HG02642 (cell line): ENCODE measurements around the gene LIN9.
"Not testable (repeated sequence)": the region's sequence is repeated elsewhere in the genome, so short reads cannot be mapped to it uniquely, and the experiment has no call there.

ENCODE experiments used
- ATAC-seq: cut with Tn5 transposase; IDR thresholded peaks from one replicate; pipeline ENCODE4 v1.9.1; 2021; ENCODE audit warnings: mild to moderate bottlenecking; ENCODE audit not compliant: unreplicated experiment, poor library complexity

Gene LIN9, protein sequence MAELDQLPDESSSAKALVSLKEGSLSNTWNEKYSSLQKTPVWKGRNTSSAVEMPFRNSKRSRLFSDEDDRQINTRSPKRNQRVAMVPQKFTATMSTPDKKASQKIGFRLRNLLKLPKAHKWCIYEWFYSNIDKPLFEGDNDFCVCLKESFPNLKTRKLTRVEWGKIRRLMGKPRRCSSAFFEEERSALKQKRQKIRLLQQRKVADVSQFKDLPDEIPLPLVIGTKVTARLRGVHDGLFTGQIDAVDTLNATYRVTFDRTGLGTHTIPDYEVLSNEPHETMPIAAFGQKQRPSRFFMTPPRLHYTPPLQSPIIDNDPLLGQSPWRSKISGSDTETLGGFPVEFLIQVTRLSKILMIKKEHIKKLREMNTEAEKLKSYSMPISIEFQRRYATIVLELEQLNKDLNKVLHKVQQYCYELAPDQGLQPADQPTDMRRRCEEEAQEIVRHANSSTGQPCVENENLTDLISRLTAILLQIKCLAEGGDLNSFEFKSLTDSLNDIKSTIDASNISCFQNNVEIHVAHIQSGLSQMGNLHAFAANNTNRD

DNA sequence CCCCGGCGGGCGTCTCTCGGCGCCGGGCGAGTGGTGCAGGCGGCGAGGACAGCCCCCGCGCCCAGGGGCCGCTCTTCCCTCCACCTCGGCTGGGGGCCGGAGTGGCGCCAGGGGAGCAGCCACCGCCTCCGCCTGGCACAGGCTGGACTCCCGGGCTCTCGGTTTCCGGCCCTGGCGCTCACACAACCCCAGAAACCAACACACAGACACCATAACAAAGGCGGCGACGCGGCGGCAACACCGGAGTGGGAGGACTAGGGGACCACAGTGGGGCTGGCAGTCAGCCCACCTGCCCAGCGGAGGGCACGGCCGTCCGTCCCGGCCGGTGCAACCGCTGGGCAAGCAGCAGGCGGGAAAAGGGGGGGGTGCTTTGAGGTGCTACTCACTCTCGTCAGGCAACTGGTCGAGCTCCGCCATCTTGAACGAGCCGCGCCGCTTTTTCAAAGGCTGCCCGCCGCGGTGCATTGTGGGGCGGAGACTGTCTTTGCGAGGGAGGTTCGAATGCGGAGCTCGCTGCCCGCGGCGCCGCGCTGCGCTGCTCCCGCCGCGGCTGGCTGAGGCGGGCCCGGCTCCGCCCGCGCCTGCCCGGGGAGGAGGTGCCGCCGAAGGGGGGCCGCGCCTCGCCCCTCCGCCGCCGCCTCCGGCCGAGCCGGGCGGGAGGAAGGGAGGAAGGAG lies at the start of gene LIN9:
Gene LIN9 (minus strand): TSS at position 442 of the 675 bp plus-strand sequence. CDS start 25 bp downstream, at position 417.
- peak; percentile 83 for ATAC-seq

DNA sequence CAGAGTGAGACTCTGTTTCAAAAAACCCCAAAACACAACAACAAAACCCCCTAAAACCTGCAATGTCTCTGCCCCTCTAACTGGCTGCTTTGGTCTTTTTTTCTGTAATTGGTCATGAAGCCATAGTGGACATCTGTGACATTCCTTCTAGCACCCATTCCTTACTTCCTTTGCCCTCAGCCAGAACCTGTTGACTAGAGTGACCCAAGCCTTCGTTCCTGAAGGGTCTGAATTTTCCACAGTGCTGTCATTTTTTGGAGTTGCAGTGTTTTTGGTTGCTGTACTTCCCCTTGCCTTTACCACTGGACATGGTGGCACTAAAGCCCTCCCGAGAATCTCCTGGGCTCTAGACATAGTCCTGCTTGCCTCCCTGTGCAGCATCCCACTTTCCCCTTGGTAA lies 48.5 kb upstream of the LIN9 start:
- no peak for ATAC-seq

DNA sequence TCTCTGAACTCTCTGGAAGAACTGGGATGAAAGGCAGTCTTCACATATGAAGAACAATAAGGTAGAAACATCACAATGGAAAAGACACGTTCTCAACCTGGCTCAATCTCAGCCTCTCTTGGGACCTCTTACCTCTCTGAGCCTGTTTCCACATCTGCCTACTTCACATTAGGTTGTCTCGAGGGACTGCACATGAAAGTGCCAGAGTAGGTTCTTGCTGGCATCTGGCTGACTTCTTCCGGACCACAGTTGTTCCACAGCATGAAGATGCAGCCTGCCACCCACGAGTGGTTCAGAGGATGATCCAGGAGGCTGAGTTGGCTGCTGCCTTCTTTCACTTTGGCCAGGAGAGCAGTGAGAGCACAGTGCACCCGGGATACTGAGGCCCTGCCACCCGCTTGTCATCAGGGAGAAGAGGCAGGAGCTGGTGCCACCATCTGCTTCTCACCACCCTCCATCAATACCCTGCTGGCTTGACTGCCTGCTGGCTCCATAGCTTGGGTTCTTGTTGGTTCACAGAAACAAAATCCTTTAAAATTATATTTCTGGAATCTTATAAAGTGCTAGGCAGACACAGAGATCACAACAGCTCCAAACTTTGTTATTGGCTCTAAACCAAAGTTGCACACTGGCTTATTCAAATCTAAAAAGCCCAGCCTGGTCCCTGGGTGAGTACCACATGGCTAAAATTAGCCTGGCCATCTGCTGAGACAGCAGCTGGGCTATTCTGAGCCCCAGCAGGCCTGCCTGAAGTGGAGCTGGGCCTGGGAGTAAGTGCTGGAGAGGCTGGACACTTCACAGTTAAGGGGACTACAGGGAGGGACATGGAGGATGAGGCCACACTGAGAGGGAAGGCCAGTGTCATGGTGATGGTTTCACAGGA lies 46.9 kb upstream of the LIN9 start:
- no peak for ATAC-seq

DNA sequence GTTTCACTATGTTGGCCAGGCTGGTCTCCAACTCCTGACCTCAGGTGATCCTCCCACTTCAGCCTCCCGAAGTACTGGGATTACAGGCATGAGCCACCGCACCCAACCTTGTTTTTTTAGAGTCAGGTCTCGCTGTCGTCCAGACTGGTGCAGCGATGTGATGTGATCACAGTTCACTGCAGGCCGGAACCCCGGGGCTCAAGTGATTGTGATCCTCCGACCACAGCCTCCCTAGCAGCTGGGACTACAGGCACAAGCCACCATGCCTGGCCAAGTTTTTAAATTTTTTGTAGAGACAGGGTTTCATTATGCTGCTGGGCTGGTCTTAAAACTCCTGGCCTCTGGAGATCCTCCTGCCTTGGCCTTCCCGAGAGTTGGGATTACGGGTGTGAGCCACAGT lies 46.1 kb upstream of the LIN9 start:
- ATAC-seq: no peak

DNA sequence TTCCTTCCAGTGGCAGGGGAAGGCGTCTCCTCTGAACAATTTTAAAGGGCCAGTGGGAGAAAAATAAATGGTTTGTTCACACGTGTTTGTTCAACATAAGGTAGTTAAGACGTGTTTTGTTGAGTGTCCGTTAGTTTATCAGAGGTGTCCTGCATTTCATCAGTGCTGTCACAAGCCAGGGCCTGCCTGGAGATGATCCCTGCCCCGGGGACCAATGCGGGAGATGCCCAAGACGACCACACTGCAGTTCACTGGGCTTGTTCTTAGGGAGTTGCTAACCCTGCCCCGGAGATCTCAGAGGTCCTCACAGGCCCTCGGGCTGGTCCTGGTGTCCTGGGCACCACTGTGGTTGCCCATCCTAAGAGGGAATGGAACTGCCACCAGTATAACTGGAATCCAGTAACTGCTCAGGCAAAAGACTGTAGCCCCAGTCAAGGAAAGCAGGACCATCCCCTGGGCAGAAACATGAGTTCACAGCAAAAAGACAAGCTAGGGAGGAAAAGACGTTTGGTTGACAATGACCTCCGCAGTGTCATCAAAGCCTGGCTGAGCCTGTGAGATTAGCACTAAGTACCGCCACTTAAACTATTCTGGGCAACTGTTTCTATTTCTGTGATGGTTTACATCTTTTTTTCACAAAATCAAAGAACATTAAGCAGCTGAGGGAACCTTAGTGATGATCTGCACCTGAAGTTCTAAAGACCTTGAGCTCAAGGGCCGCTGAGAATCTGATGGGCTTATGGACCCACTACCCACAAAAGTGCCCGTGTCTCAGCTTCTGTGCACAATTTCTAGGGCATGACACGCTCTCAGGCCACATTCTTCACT lies 44.9 kb upstream of the LIN9 start:
- no peak for ATAC-seq

DNA sequence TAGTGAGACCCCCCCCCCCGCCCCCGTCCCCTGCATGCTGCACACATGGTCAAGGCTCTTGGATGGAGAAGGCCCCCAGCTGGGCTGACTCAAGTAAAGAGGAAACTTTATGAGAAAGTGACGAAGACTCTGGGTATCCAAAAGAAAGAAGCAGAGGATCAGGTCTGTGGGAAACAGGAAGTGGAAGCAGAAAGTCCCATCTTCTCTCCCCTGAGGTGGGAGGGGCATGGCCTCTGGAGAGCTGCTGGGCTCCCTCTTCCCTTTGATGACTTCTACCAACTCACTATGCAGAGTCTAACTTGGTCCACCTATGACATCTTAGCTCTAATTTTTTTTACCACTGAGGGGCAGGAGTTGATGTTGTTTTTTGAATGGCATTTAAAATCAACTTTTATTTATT lies 42.7 kb upstream of the LIN9 start:
- no peak for ATAC-seq

DNA sequence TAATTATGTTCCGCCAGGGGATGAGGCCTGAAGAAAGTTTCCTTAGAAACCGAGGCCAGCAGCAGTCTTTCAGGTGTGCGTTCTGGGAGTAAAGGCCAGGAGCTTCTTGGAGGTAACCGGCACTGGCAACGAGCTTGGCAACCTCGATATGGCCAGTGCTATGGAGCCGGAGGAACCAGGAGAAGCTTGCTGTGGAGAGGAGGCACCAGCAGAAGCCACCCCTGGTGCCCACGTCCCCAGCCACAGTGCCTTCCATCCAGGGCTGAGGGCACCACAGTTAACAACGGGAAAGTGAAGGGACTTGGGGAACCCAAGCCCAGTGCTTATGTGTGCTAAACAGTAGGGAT lies 41.5 kb upstream of the LIN9 start:
- ATAC-seq: no peak

DNA sequence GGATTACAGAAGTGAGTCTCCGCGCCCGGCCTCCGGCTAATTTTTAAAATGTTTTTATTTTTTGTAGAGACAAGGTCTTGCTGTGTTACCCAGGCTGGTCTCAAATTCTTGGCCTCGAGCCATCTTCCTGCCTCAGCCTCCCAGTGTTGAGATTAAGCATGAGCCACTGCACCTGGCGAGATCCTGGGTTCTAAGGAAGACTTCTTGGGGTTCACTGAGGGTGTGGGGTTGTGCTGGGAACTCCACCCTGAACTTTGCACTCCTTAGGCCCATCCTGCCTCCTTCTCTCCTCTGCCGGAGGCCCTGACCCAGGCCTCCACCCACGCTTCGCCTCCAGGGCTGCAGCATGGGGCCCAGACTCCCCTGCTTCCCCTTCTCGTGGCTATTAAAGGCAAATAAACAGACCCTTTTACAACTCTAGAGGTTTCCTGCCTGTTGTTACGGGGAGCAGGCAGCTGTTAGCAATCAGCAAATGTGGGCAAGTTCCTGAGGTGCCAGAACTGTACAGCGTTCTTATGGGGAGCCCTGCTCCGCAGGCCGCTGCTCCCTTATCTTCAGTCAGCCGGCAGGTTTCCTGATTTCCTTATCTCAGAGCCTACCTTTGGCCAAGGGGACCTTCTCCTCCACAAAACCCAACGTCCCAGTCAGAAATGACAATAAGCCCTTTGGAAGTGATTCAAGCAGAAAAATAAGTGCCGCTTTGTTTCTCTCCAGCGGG lies 41.0 kb upstream of the LIN9 start:
- peak; percentile 61 for ATAC-seq

DNA sequence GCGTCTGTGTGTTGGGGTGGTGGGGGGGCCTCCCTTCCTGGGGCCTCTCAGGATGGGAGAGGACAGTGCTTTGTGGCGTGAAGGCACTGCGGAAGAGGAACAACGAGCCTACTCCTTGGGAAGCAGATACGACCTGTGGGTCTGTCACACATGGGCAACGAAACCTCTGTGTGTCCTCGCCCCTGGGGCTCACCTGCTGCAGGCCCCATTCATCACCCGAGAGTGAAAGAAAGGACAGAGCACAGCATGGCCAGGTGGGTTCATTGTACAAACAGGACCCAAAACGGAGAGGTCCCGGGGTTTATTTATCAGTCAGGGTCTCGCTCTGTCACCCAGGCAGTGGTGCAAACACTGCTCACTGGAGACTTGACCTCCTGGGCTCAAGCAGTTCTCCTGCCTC lies 40.1 kb upstream of the LIN9 start:
- no peak for ATAC-seq

DNA sequence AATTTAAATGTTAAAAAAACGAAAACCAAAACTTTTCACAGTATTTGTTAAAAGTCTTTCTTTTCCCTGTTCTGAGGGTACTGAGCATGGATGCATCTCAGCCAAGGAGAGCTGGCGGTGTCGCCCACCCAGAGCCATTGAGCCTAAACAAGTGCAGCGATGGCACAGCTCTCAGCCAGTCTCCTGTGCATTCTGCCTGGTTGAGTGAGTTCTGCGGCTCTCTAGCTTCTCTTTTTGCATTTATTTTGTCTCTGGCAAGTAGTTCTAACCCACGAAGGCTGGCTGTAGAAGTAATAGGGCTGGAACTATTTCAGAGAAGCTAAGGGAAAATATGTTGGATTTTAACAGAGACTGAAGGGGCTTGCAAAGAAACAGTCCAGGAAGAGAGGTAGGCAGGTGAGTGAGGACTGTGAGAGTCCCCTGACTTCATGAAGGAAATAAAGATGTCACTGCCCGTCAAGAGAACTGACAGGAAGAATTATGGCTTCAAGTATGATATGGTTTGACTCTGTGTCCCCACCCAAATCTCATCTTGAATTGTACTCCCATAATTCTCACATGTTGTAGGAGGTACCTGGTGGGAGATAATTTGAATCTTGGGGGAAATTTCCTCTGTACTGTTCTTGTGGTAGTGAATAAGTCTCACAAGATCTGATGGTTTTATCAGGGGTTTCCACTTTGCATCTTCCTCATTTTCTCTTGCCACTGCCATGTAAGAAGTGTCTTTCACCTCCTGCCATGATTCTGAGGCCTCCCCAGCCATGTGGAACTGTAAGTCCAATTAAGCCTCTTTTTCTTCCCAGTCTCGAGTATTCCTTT lies 35.7 kb upstream of the LIN9 start:
- no peak for ATAC-seq

DNA sequence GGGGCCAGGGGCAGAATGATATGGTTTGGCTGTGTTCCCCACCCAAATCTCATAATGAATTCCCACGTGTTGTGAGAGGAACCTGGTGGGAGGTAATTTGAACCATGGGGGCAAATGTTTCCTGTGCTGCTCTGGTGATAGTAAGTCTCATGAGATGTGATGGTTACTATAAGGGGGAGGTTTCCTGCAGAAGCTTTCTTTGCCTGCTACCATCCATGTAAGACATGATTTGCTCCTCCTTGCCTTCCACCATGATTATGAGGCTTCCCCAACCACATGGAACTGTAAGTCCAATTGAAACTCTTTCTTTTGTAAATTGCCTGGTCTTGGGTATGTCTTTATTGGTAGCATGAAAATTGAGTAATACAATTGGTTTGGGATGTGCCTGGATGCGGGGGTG lies 33.7 kb upstream of the LIN9 start:
- no peak for ATAC-seq

DNA sequence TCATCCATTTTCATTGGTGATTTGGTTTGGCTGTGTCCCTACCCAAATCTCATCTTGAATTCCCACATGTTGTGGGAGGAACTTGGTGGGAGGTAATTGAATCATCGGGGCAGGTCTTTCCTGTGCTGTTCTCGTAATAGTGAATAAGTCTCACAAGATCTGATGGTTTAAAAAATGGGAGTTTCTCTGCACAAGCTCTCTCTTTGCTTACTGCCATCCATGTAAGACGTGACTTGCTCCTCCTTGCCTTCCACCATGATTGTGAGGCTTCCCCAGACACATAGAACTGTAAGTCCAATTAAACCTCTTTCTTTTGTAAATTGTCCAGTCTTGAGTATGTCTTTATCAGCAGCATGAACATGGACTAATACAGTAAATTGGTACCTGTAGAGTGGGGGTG lies 31.1 kb upstream of the LIN9 start:
- ATAC-seq: not testable (repeated sequence)

DNA sequence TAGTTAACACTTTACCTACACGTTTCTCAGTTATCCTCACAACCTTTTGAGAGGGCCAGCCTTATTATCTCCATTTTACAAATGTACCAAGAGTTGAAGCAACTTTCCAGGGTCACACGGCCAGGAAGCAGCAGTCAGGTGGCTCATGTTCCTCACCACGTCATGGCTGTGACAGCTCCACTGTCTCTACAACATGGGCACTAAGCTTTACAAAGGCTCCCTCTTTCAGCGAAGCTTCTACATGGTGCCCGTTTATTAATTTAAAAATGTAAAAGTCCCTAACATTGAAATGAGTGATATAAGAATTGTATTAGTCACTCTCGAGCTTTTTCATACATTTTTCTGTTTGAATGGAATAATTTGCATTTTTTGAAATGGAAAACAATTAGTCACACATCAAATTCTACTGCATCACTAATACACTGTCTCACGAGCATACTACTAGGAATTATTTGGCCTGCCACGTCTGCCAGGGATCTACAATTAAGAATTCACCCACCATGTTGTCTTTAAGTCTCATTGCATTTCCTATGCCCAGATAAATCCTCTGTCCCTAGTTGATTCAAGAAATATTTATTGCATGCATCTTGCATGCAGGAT lies 28.4 kb upstream of the LIN9 start:
- ATAC-seq: no peak

DNA sequence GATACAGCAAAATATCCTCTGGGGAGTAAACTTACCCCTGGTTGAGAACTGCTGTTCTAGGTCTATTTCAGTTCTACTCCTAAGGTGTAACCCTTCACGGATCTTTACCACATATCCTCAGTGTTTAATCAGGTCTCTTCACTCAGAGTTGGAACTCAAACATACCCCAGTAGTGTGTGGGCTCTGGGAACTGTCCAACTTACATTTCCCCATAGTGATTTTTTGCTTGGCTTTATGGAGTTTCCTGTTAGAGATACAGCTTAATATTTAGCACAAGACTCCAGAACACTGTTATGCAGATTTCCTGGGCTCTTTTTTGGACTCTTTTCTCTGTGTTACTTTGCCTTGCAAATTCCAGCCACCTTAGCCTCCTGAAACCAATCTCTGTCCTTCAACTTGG lies 26.7 kb upstream of the LIN9 start:
- no peak for ATAC-seq

DNA sequence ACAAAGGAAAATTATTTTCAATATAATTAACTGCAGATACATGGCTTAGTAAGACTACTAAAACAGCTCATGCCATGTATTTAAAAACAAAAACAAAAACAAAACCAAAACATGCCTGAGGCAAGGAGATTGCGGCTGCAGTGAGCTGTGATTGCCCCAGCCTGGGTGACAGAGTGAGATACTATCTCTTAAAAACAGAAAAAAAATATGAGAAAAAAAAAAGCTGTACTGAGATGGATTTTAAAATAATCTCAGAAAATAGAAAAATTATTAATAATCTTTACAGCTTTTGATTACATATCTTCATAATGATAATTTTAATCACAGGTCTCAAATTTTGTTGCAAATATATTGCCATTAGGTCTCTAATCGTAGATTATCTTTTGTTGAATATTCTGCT lies 24.0 kb upstream of the LIN9 start:
- no peak for ATAC-seq

DNA sequence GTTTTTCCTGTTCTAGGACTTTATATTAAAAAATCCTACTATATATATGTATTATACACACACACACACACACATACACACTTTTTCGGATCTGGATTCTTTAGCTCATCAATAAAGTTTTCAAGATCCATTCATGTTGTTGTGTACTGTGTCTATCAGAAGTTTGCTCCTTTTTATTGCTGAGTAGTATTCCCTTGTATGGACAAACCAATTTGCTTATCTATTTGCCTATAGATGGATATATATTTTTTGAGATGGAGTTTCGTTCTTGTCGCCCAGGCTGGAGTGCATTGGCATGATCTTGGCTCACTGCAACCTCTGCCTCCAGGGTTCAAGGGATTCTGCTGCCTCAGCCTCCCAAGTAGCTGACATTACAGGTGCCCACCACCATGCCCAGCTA lies 20.3 kb upstream of the LIN9 start:
- ATAC-seq: no peak

DNA sequence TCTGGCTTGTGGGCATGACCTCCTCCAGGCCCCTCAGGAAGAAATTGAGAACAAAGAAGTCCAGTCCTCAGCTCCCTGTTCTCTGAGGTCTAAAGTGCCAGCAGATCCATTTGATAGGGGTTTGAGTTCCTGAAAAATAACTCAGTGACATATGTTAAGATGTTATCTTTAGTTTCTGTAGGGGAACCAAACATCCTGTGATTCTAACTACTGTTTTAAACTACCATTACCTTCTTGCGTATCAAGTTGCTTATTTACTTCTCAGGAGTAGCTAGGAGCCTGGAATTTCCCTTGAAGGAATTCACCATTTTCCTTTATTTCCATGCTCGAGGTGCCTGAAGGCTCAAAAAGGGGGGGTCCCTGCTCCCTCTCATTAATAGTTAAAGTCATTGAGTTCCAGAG lies 18.8 kb upstream of the LIN9 start:
- ATAC-seq: no peak

DNA sequence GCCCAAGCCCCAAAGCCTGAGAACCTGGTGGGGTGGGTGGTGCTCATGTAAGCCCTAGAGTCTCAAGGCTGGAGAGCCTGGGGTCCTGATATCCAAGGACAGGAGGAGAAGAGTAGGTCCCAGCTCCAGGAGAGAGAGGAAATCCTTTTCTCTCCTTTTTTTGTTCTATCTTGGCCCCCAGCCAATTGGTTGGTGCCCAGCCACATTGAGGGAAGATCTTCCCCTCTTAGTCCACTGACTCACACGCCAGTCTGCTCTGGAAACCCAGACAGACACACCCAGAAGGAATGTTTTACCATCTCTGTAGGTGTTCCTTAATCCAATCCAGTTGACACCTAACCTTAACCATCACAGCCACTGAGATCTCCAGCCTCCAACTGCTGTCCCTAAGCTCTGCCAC lies 16.2 kb upstream of the LIN9 start:
- ATAC-seq: no peak
